Activated CD4-positive, alpha-beta T cell treated with anti-CD3 and anti-CD28 coated beads, Interleukin-2, Interleukin-4, amounts not matched to agents 100 ng/mL and 50 ng/mL, durations not matched to agents 16 hours and 8 hours (primary cell): ENCODE measurements around the gene THY1.

Experiments used
- DNase-seq: peaks from one replicate; pipeline ENCODE4 v3.0.0-alpha.2; 2020; ENCODE audit warnings: low spot score

THY1 gene

DNA sequence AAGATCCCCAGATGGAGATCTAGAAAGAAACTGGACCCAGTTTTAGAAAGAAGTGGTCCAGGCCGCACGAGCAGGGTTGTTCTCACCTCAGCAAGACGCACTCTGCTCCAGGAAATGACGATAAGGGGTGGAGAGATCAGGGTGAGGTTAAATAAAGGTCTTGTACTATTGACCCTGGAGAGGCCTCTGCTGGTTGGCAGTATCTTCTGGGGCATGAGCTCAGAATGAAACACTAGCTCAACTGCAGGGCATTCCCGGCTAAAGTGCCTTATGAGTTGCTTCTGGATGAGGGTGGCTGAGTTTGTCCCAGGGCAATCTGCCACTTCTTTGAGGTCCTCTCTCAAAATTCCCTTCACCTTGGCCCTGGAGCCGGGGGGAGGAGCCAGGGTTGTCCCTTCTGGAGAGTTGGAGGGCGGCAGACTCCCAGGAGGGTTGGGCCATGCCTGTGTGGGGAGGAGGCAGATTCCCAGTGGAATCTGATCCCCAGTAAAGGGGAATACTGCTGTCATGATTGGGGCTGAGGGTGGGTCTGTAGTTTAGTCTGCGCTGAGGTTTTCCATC, 52.4 kb downstream of the THY1 start:
- no peak for DNase-seq

DNA sequence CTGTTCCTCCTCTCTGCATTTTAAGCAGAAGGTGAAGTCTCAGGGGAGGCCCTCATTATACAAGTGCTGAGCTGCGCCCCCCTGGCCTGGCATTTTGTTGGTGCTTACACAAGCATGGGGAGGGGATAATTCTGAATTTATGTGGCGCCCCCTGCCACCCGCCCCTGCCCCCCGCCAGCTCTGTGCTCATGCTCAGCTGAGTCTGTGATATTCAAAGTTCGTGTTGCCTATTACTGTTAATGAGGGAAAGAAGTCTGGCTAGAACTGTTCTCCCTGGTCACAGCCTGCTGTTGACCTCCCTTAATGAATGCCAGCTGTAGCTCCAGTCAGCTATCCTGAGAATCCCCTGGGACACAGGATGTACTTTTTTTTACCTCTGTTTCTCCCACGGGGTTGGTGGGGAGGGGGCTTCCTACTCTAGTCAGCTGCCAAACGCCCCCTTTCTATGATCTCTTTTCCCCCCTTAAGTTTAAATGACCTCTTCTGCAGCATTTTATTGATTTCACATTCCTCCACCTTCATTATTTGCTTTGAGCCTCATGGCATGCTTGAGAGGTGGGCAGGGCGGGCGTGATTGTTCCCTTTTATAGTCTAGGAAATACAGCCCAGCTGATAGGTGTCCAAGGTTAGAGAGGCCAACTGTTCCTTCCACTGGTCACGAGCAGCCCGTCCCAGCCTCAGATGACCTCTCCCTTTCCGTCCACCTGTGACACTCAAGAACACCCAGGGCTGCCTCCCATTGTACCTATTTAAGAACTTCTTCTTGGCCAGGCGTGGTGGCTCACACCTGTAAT, 53.6 kb downstream of the THY1 start:
- DNase-seq, result no peak

- DNase-seq, result no peak
These were observed 54.6 kb downstream of the THY1 start for GRCh38 chr11:119368121-119369034.

DNA sequence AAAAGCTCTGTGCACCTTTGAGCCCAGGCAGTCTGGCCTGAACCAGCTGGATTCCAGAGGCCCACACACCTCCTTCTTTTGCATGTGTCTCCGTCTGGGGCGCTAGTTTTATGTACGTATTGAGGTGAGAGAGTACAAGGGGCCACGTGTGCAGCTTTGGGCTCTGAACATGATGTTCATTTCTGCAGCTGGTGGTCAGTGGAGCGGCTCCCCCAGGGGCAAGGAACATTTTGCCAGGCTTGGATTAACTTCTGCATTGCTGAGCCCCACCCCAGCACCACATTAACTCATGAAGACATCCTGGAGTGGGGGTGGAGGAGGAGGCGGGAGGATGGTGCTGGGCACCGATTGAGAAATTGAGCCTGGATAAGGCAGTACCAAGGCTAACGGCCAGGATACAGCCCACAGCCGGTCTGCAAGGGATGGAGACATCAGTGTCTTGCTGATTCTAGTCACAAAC, 55.3 kb downstream of the THY1 start:
- no peak for DNase-seq
